GM20000 (cell line): ENCODE measurements around the gene CROCC.

Experiments
- DNase-seq: peaks from one replicate; pipeline ENCODE4 v3.0.0; 2012; ENCODE audit warnings: low spot score
- CTCF ChIP-seq: IDR thresholded peaks from 2 replicates; pipeline ENCODE4 v1.5.1; 2012; ENCODE audit warnings: mild to moderate bottlenecking, control low read depth; ENCODE audit errors: extremely low read depth, missing control alignments

CROCC gene

GRCh38 chr1:16979475-16980327, 58.0 kb downstream of the CROCC start:
- DNase-seq: no peak
- no peak for TF ChIP-seq CTCF

- no peak for DNase-seq
- TF ChIP-seq CTCF: no peak
Observed at GRCh38 chr1:16980473-16981268, 58.9 kb downstream of the CROCC start, which contains the start of gene MFAP2. MFAP2 (minus strand) TSS chr1:16980620; CDS start chr1:16978273, 2,347 bp downstream.

- no peak for TF ChIP-seq CTCF
- DNase-seq: no peak
Observed at GRCh38 chr1:16981269-16981849, 59.6 kb downstream of the CROCC start.

- TF ChIP-seq CTCF: no peak
- no peak for DNase-seq
Observed at GRCh38 chr1:16982902-16983301, 61.2 kb downstream of the CROCC start.

- TF ChIP-seq CTCF: no peak
- DNase-seq: no peak
Observed at GRCh38 chr1:16983649-16984048, 61.9 kb downstream of the CROCC start.

GRCh38 chr1:16984717-16985116, 63.0 kb downstream of the CROCC start:
- no peak for TF ChIP-seq CTCF
- DNase-seq: no peak

- no peak for DNase-seq
- no peak for TF ChIP-seq CTCF
Observed at GRCh38 chr1:16986113-16986512, 64.4 kb downstream of the CROCC start.
